Upper lobe of right lung (tissue), 1 donor: ENCODE data around the gene NTN5. TPM values are rescaled to one million over a fixed set of nuclear protein-coding genes. Genes with fewer than 3 reads are reported as not detected.

ENCODE experiments used
- ATAC-seq: fragments of 200-7000 bp; cut with Tn5 transposase; one replicate; pipeline ENCODE4 v1.9.1; 2020; ENCODE audit warnings: mild to moderate bottlenecking, moderate library complexity
- DNase-seq: peaks from one replicate; pipeline ENCODE4 v3.0.0-alpha.2; 2020
- H3K27ac ChIP-seq: fragments of 200-600 bp; one replicate; pipeline ENCODE4 v1.8.0; 2022
- H3K27me3 ChIP-seq: fragments of 200-600 bp; one replicate; pipeline ENCODE4 v1.8.0; 2022; ENCODE audit warnings: mild to moderate bottlenecking
- H3K36me3 ChIP-seq: fragments of 200-600 bp; one replicate; pipeline ENCODE4 v1.8.0; 2022
- H3K4me1 ChIP-seq: fragments of 200-600 bp; one replicate; pipeline ENCODE4 v1.8.0; 2022
- H3K4me3 ChIP-seq: fragments of 200-600 bp; one replicate; pipeline ENCODE4 v1.8.0; 2022; ENCODE audit warnings: mild to moderate bottlenecking
- H3K9me3 ChIP-seq: fragments of 200-600 bp; one replicate; pipeline ENCODE4 v1.8.0; 2022
- intact Hi-C: fragments of 100-400 bp; cut with DNase I; formaldehyde crosslinking; loops from one replicate; pipeline ENCODE4 v1.11.0; 2022
- total RNA-seq: library from RNA; stranded (reverse); fragmentation: NEBNext Ultra II Directional; extraction: Animal tissue kit (Norgen Biotek cat#: 25700); gene quantifications from one replicate; pipeline ENCODE4 v1.2.1, GENCODE V29; 2021
- TF ChIP-seq, protein P1 (sequence below): fragments of 200-600 bp; IDR thresholded peaks from one replicate; pipeline ENCODE4 v1.8.0; 2022; ENCODE audit warnings: antibody characterized with exemption
- donor health status: DM: no; HTN: yes; CAD: no; lungs with severe emphysema.

The NTN5 gene
- total RNA-seq, 1 donor from 2014 or later: 1.2 TPM

DNA sequence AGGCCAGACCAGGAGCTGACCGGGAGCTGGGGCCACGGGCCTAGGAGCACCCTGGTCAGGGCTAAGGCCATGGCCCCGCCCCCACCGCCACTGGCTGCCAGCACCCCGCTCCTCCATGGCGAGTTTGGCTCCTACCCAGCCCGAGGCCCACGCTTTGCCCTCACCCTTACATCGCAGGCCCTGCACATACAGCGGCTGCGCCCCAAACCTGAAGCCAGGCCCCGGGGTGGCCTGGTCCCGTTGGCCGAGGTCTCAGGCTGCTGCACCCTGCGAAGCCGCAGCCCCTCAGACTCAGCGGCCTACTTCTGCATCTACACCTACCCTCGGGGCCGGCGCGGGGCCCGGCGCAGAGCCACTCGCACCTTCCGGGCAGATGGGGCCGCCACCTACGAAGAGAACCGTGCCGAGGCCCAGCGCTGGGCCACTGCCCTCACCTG lies 46.9 kb downstream of the NTN5 start:
- Histone ChIP-seq H3K9me3 (no peaks in the 10 kb centered on the region), H3K36me3 (peaks cover 10% of the 10 kb centered on the region), H3K4me3 (no peak overlapping the region), H3K4me1 (peaks cover 25% of the 10 kb centered on the region), H3K27ac (no peak overlapping the region), H3K27me3 (no peaks in the 10 kb centered on the region)
- intact Hi-C loops: no loop called here
- DNase-seq (peak; percentile 67), ATAC-seq (no peak)
- TF ChIP-seq, protein P1, sequence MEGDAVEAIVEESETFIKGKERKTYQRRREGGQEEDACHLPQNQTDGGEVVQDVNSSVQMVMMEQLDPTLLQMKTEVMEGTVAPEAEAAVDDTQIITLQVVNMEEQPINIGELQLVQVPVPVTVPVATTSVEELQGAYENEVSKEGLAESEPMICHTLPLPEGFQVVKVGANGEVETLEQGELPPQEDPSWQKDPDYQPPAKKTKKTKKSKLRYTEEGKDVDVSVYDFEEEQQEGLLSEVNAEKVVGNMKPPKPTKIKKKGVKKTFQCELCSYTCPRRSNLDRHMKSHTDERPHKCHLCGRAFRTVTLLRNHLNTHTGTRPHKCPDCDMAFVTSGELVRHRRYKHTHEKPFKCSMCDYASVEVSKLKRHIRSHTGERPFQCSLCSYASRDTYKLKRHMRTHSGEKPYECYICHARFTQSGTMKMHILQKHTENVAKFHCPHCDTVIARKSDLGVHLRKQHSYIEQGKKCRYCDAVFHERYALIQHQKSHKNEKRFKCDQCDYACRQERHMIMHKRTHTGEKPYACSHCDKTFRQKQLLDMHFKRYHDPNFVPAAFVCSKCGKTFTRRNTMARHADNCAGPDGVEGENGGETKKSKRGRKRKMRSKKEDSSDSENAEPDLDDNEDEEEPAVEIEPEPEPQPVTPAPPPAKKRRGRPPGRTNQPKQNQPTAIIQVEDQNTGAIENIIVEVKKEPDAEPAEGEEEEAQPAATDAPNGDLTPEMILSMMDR: no peak

DNA sequence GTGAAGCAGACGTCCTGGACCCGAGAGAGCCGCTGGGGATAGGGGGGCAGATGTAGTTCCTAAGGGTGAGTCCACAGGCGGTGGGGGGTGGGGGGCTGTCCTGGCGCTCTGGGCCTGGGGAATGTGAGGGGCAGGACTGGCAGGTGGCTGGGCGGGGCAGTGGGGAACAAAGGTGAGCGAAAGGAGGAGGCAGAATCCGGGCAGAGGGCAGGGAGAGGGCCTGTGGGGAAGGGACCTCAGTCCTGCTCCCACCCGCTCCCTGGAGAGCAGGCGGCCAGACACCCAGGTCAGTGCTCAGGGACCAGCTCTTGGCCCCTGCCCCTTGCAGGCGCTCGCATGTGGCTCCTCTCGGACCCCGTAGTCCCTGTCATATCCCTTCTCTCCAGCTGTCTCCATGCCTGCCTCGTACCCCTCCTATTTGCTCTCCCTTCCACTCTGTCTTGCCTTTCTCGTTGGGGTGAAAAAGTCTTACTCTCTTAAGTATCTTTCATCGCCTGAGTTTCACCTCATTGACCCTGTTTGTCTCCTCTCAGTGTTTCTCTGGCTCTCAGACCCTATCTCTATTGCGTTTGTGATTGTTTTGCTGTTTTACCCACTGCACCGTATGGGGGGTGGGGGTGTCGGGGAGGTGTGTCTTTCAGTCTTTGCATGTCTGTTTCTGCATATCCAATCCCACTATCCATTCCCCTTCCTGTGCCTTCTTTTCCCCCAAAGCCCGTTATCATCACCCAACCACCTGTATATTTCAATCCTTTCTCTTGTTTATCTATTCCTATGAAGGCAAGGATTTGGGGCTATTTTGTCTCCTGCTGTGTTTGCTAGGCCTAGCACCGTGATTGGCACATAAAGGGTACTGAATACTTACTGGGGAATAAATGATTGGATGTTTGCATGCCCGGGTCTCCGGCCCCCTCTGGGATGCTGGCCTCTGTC lies 47.8 kb downstream of the NTN5 start:
- Histone ChIP-seq H3K27ac (peak overlapping the region; percentile 80), H3K9me3 (no peaks in the 10 kb centered on the region), H3K4me1 (peaks cover 17% of the 10 kb centered on the region), H3K36me3 (peaks cover 3% of the 10 kb centered on the region), H3K4me3 (peak overlapping the region; percentile 48), H3K27me3 (no peaks in the 10 kb centered on the region)
- intact Hi-C loops: no loop called here
- no peak for DNase-seq
- TF ChIP-seq, protein P1: no peak
- no peak for ATAC-seq

DNA sequence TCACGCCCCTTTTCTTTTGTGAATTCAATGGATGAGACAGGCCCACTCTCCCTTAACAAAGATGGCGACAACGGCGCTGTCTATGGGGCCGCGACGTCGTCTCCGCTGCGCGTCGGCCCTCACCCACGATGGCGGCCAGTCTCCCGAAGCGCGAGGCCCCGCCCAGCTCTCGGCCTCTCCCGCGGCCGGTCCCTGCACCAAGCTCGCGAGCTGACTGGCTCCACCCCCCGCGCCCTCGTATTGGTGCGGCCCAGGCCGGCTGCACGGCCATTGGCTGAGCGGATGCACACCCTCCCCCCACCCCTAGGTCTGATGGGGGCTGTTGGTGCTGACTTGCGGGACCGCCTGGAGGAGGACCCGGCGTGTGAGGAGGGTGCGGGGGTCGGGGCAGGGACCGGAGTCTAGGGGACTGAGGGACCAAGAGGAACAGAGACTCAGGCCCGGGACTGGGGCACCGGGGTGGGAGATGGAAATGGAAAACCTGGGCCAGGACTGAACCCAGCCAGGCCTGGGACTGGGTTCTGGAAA lies 48.7 kb downstream of the NTN5 start:
- Histone ChIP-seq H3K4me3 (peak overlapping the region; percentile 48), H3K27ac (peak overlapping the region; percentile 80), H3K9me3 (no peaks in the 10 kb centered on the region), H3K4me1 (peaks cover 16% of the 10 kb centered on the region), H3K36me3 (no peaks in the 10 kb centered on the region), H3K27me3 (no peaks in the 10 kb centered on the region)
- peak; percentile 88 for ATAC-seq
- TF ChIP-seq, protein P1: no peak
- intact Hi-C loops: no loop called here
- peak; percentile 99 for DNase-seq

DNA sequence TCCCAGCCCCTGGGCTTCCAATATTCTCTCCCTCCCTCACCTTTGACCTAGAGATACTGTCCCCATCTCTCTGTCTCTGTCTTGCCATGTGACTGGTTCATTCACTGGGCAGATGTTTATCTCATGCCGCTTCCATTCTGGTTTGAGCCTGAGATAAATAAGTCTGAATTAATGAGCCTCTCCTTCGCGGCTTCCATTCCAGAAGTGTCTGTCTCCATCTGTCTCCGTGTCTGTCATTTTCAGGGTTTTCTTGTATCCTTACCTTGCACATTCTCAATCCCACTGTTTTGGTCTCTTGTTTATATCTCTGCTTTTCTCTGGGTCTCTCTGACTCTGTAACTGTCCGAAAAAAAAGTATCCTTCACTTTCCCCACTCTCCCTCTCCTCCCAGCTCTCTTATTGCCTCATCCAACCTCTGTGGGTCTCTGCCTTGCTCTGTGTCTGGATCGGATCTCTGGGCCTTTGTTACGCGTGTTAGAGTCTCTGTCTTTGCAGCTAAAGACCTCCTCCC lies 49.2 kb downstream of the NTN5 start:
- Histone ChIP-seq H3K36me3 (no peaks in the 10 kb centered on the region), H3K27me3 (no peaks in the 10 kb centered on the region), H3K27ac (peak overlapping the region; percentile 53), H3K4me1 (peaks cover 16% of the 10 kb centered on the region), H3K4me3 (peak overlapping the region; percentile 36), H3K9me3 (no peaks in the 10 kb centered on the region)
- intact Hi-C loops: no loop called here
- ATAC-seq: no peak
- no peak for DNase-seq
- TF ChIP-seq, protein P1: no peak

DNA sequence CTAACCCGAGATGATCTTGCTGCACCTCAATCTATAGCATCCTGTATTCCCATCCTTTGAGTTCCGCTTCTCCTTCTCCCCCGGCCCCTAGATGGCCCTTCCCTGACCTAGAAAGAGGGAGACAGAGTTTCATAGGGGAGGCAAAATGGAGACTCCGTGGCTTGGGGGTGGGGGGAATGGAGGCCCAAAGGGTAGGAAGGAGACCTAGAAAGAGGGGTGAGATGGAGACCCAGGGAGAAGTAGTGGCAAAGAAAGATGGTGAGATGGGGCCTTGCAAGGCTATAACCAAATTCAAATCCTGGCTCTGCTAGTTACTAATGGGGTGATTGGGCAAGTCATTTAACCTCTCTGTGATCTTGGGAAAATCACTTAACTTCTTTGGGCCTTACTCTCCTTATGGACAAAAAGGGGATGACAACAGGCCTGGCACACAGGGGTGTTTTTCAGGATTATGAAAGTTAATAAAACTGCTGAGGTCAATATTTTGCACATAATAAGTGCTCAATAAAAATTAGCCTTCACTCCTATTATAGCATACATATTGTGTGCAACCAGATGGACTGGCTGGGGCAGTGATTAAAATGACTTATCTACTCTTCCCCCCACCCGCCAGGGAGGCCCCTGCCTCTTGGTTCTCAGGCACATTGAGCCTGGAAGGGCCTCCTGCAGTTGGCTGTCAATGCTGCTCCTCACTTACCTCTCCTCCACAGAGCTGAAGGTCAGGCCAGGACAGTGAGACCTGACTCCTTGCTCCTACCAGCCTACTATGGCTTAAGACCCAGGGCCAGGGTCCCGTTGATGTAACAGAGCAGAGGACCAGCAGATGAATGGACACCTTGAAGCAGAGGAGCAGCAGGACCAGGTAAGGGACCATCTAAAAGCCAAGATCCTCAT lies 52.9 kb downstream of the NTN5 start:
- intact Hi-C loops: no loop called here
- DNase-seq (no peak), ATAC-seq (no peak)
- Histone ChIP-seq H3K27me3 (no peaks in the 10 kb centered on the region), H3K4me3 (peak overlapping the region; percentile 90), H3K9me3 (no peaks in the 10 kb centered on the region), H3K36me3 (peaks cover 27% of the 10 kb centered on the region), H3K27ac (peak overlapping the region; percentile 93), H3K4me1 (peaks cover 40% of the 10 kb centered on the region)
- TF ChIP-seq, protein P1: no peak
